ENCODE measurements around the gene KCNMA1.

DNA sequence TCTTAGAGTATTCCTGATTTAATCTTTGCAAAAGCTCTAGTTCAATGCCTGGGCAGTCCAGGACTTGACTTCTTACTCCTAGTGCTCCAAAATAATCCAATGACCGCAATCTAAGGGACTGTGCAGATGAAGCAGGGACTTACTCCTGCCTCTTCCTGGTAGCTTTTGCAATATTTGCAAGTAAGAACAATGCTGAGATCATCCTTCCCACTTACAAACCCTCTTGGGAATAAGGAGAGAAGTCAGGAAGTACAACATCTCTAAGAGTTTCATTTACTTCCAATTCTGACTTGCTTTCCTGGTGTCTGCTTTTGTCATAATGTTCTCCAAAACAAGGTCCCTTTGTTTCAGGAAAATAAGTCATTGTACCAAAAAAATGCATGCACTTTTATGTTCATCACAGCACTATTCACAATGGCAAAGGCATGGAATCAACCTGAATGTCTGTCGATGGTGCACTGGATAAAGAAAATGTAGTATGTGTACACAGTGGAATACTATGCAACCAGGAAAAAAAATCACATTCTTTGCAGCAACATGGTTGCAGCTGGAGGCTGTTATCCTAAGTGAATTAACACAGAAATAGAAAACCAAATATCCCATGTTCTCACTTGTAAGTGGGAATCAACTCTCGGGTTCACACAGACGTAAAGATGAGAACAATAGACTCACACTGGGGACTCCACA, 7.1 kb upstream of the KCNMA1 start:
- TF ChIP-seq CTCF (IDR thresholded peaks at IDR 0.05) (no peak), POLR2A (IDR thresholded peaks at IDR 0.05) (no peak)
